Subcutaneous abdominal adipose tissue (tissue), 5 donors: ENCODE results near the gene SLC36A1.

Experiments
- H3K27ac ChIP-seq: one replicate; pipeline ENCODE4 v1.7.0; 2013; ENCODE audit warnings: low read depth, mild to moderate bottlenecking, inconsistent platforms, low read length, moderate library complexity
- H3K27me3 ChIP-seq, 5 donors: one replicate each; pipeline ENCODE4 v1.7.0; 2013; ENCODE audit warnings: low read length in 5 of 5, inconsistent platforms in 1 of 5; ENCODE audit not compliant: control insufficient read depth in 5 of 5, insufficient read depth in 4 of 5
- H3K36me3 ChIP-seq, 5 donors: one replicate each; pipeline ENCODE4 v1.7.0; 2013; ENCODE audit warnings: low read length in 5 of 5; ENCODE audit not compliant: control insufficient read depth in 5 of 5, insufficient read depth in 5 of 5
- H3K4me1 ChIP-seq, 5 donors: one replicate each; pipeline ENCODE4 v1.7.0; 2013; ENCODE audit warnings: low read length in 5 of 5, mild to moderate bottlenecking in 3 of 5, moderate library complexity in 1 of 5; ENCODE audit not compliant: control insufficient read depth in 5 of 5, insufficient read depth in 5 of 5
- H3K4me3 ChIP-seq, 5 donors: one replicate each; pipeline ENCODE4 v1.7.0; 2013; ENCODE audit warnings: low read length in 5 of 5, low read depth in 1 of 5
- H3K9ac ChIP-seq, 5 donors: one replicate each; pipeline ENCODE4 v1.7.0; 2013; ENCODE audit warnings: low read length in 5 of 5, mild to moderate bottlenecking in 4 of 5, moderate library complexity in 3 of 5
- H3K9me3 ChIP-seq, 5 donors: one replicate each; pipeline ENCODE4 v1.7.0; 2013; ENCODE audit warnings: low read length in 5 of 5; ENCODE audit not compliant: control insufficient read depth in 5 of 5
- donor health status: healthy.
- donor health status: healthy.
- donor health status: healthy.
- donor health status: healthy.
- donor health status: healthy.

SLC36A1 gene

DNA sequence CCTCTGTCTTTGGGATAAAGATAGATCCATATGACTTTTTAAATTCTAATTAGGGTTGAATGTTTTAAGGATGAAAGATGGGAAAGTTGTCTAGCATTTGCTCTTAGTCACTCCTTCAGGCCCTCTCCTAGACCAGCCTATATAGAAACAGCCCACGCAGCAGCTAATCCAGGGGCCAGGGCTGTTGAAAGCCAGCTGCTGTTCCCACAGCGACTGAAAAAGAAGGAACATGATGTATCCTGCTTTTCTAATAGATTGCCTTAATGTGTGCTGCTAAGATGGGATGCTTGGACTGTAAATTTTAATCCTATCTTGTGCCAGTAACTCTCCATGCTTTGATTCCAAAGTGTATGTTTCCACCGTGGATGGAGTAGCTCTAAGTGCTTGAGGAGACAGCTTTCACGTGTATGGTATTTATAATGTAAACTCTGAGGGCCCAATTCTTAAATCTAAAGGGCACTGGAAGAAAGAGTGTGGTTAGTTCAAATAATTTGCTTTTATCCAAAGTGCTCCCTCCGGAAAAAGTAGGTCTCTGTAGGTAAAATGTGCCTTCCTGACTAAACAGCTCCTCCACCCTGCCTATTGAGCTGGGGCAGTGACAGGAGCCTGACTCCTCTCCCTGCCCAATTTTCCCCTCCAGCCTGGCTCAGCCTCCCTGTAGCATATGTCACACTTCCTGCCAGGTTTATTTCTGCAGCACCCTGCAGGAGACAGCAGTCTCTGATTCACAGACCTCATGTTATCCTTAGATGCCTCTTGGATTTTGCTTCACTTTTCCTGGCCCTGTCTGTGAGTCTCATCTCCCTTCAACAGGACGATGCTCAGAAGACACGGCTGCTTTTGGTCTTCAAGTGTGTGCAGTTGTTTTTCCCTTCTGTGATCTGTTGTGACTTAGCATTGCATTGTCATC is 33.2 kb downstream of the SLC36A1 start:
- Histone ChIP-seq H3K4me3 (no peak overlapping the region), H3K27me3 (no peaks in the 10 kb centered on the region), H3K36me3 (peaks cover 9 to 63% (median 40%) of the 10 kb centered on the region in 5 donors), H3K9me3 (no peaks in the 10 kb centered on the region), H3K4me1 (peaks cover 0 to 9% (median 0%) of the 10 kb centered on the region in 5 donors), H3K9ac (no peak overlapping the region), H3K27ac (no peak overlapping the region)

DNA sequence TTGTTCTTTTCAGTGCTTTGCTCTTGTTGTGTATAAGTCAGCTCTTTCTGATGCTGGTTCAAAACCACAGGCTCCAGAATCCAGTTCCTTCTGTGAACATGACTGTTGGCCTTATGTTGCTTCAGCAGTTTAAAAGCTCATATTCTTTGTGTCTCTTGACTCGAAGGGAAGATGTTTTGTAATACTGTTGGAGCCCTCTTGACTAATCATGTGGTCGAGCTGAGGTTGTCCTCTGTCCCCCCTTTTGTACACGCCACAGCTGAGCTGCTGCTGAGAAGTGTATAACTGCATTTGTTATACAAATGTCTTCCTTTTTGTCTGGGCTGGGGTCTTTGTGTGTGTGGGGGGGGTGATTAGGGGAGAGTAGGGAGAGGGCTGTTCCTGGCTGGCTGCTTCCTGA is 35.8 kb downstream of the SLC36A1 start:
- Histone ChIP-seq H3K27me3 (no peaks in the 10 kb centered on the region), H3K27ac (no peak overlapping the region), H3K4me3 (no peak overlapping the region), H3K9me3 (no peaks in the 10 kb centered on the region), H3K4me1 (peaks cover 0 to 9% (median 0%) of the 10 kb centered on the region in 5 donors), H3K36me3 (peaks cover 6 to 64% (median 28%) of the 10 kb centered on the region in 5 donors), H3K9ac (no peak overlapping the region)

DNA sequence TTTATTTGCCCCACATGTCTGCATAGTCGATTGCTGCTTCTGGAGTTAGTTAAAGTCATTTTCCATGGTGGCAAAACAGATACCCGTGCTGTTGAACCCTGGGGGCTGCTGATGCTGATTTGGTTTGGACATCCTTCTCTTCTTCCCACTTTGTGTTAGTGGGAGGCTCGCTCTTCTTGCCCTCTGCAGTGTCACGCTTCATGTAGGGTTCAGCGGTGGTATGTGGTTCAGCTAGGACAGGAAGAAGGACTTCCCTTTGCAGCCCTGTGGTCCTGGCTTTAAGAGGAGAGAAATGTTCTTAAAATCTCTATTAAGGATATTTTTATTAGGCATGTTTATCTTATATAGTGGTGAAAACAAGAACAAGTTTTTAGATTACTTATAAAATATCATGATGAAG is 36.2 kb downstream of the SLC36A1 start:
- peaks cover 4 to 65% (median 31%) of the 10 kb centered on the region in 5 donors for H3K36me3 ChIP-seq
- no peak overlapping the region for H3K27ac ChIP-seq
- H3K9me3 ChIP-seq, result no peaks in the 10 kb centered on the region
- no peak overlapping the region for H3K4me3 ChIP-seq
- no peak overlapping the region for H3K9ac ChIP-seq
- H3K27me3 ChIP-seq, result no peaks in the 10 kb centered on the region
- H3K4me1 ChIP-seq, result peaks cover 0 to 9% (median 0%) of the 10 kb centered on the region in 5 donors

DNA sequence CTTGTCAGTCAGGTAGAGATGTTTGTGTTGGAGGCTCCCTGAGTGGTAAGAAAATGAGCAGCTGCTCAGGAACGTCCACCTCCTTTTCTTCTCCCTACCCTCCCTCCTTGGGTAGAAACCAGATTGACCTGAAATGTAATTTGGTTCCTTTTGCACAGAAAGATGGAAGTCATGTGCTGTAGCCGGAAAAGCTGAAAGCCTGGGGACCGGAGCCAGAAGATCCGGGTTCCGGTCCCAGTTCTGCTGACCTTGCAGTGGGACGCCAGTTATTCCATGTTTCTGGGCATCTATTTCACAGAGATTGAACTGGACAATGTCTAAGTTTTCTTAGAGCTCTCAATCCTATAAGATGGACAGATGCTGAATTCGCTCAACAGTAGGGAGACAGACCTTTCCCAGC is 40.1 kb downstream of the SLC36A1 start:
- H3K4me3 ChIP-seq, result no peak overlapping the region
- H3K4me1 ChIP-seq, result peaks cover 0 to 11% (median 0%) of the 10 kb centered on the region in 5 donors
- no peak overlapping the region for H3K27ac ChIP-seq
- H3K9me3 ChIP-seq, result no peaks in the 10 kb centered on the region
- no peak overlapping the region for H3K9ac ChIP-seq
- no peaks in the 10 kb centered on the region for H3K27me3 ChIP-seq
- H3K36me3 ChIP-seq, result peaks cover 4 to 65% (median 33%) of the 10 kb centered on the region in 5 donors

DNA sequence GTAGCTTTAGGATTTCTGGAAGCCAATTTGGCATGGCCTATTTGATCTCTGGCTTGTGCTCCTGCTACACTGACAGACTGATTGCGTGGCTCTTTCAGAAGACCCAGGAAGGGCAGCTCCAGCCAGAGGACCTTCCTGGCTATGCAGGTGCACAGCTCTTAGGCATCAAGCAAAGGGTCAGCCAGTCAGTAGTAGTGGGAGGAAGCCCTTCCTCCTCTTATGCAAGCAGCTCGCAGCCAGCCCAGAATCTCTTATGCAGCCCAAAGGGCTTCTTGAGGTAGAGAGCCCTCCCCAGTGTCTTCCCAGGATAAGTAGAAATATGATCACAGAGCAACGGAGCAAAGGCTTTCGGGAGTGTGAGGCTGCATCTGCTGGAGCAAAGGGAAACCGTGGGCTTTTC is 43.2 kb downstream of the SLC36A1 start:
- Histone ChIP-seq H3K27ac (no peak overlapping the region), H3K36me3 (peaks cover 4 to 53% (median 31%) of the 10 kb centered on the region in 5 donors), H3K4me3 (no peak overlapping the region), H3K9ac (no peak overlapping the region), H3K9me3 (no peaks in the 10 kb centered on the region), H3K4me1 (peaks cover 0 to 4% (median 0%) of the 10 kb centered on the region in 5 donors), H3K27me3 (no peaks in the 10 kb centered on the region)

- Histone ChIP-seq H3K4me1 (peaks cover 0 to 4% (median 0%) of the 10 kb centered on the region in 5 donors), H3K9me3 (no peaks in the 10 kb centered on the region), H3K27me3 (no peaks in the 10 kb centered on the region), H3K36me3 (peaks cover 4 to 50% (median 31%) of the 10 kb centered on the region in 5 donors), H3K27ac (no peak overlapping the region), H3K4me3 (no peak overlapping the region), H3K9ac (no peak overlapping the region)
These were observed 43.7 kb downstream of the SLC36A1 start for GRCh38 chr5:151491062-151491461.

GRCh38 chr5:151492729-151493128 is 45.3 kb downstream of the SLC36A1 start:
- Histone ChIP-seq H3K4me1 (peaks cover 0 to 4% (median 0%) of the 10 kb centered on the region in 5 donors), H3K27ac (no peak overlapping the region), H3K4me3 (no peak overlapping the region), H3K9ac (no peak overlapping the region), H3K27me3 (no peaks in the 10 kb centered on the region), H3K9me3 (no peaks in the 10 kb centered on the region), H3K36me3 (peaks cover 0 to 33% (median 20%) of the 10 kb centered on the region in 5 donors)

- Histone ChIP-seq H3K27ac (no peak overlapping the region), H3K36me3 (peaks cover 0 to 24% (median 12%) of the 10 kb centered on the region in 5 donors), H3K9ac (no peak overlapping the region), H3K4me1 (peaks cover 0 to 11% (median 5%) of the 10 kb centered on the region in 5 donors), H3K27me3 (no peaks in the 10 kb centered on the region), H3K9me3 (no peaks in the 10 kb centered on the region), H3K4me3 (no peak overlapping the region)
These were observed 46.3 kb downstream of the SLC36A1 start for GRCh38 chr5:151493665-151494064.

DNA sequence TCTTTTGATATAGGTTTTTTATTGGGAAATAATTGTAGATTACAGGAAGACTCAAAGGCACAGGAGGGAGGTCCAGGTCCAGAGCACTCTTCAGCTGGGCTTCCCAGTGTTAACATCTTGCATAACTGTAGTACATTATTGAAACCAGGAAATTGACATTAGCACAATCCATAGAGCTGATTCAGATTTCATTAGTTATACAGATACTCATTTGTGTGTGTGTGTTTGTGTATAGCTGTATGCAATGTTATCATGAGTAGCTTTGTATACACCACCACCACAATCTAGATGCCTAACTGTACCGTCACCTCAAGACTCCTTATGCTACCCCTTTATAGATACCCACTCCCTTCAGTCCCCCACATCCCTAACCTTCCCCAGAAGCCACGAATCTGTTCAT is 47.9 kb downstream of the SLC36A1 start:
- Histone ChIP-seq H3K4me3 (no peak overlapping the region), H3K27ac (no peak overlapping the region), H3K9me3 (no peaks in the 10 kb centered on the region), H3K27me3 (no peaks in the 10 kb centered on the region), H3K9ac (no peak overlapping the region), H3K36me3 (peaks cover 0 to 8% (median 0%) of the 10 kb centered on the region in 5 donors), H3K4me1 (peaks cover 0 to 23% (median 15%) of the 10 kb centered on the region in 5 donors)

- H3K36me3 ChIP-seq, result peaks cover 0 to 2% (median 0%) of the 10 kb centered on the region in 5 donors
- H3K27me3 ChIP-seq, result no peaks in the 10 kb centered on the region
- H3K9me3 ChIP-seq, result no peaks in the 10 kb centered on the region
These were observed 48.7 kb downstream of the SLC36A1 start for GRCh38 chr5:151496041-151496484.

More at GRCh38 chr5:151496041-151496484, 48.7 kb downstream of the SLC36A1 start:
- H3K4me3 ChIP-seq, result no peak overlapping the region
- peaks cover 0 to 23% (median 15%) of the 10 kb centered on the region in 5 donors for H3K4me1 ChIP-seq
- H3K9ac ChIP-seq, result no peak overlapping the region
- no peak overlapping the region for H3K27ac ChIP-seq
